ENCODE measurements around the gene MAL. TPM values are rescaled to one million over a fixed set of nuclear protein-coding genes. Genes with fewer than 3 reads are reported as not detected.

Gene MAL
- total and polyA plus RNA-seq, 2 experiments from 2014 or later: 1.4 TPM; not detected in 1

DNA sequence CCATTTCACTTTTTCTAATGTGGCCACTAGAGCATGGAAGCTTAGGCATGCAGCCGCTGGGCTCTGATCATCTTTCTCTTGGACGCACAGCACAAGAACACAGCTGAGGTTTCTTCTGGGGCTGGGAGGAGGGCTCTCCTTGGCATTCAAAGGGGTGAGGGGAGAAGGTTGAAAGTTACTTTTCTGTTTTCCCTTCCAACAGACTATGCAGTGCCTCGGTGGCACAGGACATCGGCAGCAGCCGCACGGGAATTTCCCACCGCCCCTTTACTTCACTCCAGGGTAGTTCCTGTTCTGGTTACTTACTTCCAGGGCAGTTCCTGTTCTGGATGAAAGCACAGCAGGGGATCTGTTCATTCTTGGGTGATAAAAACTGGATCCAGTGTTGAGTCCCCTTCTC, 18.9 kb upstream of the MAL start:
- Histone ChIP-seq H3K4me3 (no peak overlapping the region), H3K79me2 (no peaks in the 10 kb centered on the region), H3K9me2 (replicated peaks; ENCODE audit: insufficient read depth) (no peaks in the 10 kb centered on the region), H3K4me1 (ENCODE audit: insufficient read depth) (no peaks in the 10 kb centered on the region), H3K27me3 (no peaks in the 10 kb centered on the region), H3K9me3 (ENCODE audit: low read depth) (no peaks in the 10 kb centered on the region), H4K20me1 (ENCODE audit: insufficient read depth, poor library complexity, severe bottlenecking) (no peaks in the 10 kb centered on the region), H3K27ac (no peak overlapping the region), H3K36me3 (replicated peaks; ENCODE audit: insufficient read depth, low read depth) (no peaks in the 10 kb centered on the region), H3K4me2 (no peak overlapping the region), H2AFZ (no peak overlapping the region)
- TF ChIP-seq, protein P1, sequence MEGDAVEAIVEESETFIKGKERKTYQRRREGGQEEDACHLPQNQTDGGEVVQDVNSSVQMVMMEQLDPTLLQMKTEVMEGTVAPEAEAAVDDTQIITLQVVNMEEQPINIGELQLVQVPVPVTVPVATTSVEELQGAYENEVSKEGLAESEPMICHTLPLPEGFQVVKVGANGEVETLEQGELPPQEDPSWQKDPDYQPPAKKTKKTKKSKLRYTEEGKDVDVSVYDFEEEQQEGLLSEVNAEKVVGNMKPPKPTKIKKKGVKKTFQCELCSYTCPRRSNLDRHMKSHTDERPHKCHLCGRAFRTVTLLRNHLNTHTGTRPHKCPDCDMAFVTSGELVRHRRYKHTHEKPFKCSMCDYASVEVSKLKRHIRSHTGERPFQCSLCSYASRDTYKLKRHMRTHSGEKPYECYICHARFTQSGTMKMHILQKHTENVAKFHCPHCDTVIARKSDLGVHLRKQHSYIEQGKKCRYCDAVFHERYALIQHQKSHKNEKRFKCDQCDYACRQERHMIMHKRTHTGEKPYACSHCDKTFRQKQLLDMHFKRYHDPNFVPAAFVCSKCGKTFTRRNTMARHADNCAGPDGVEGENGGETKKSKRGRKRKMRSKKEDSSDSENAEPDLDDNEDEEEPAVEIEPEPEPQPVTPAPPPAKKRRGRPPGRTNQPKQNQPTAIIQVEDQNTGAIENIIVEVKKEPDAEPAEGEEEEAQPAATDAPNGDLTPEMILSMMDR (IDR thresholded peaks at IDR 0.05; ENCODE audit: poor library complexity): no peak
- TF ChIP-seq EZH2phosphoT487 (IDR thresholded peaks at IDR 0.05; ENCODE audit: low read depth, severe bottlenecking, unreplicated experiment) (no peak), EZH2 (IDR thresholded peaks at IDR 0.05; ENCODE audit: borderline replicate concordance) (no peak)
- WGBS (ENCODE audit: low lambda C conversion rate, missing lambda C conversion rate): 90% methylated on average over 7 of the region's 7 CpGs
- DNase-seq (ENCODE audit: low spot score): no peak

DNA sequence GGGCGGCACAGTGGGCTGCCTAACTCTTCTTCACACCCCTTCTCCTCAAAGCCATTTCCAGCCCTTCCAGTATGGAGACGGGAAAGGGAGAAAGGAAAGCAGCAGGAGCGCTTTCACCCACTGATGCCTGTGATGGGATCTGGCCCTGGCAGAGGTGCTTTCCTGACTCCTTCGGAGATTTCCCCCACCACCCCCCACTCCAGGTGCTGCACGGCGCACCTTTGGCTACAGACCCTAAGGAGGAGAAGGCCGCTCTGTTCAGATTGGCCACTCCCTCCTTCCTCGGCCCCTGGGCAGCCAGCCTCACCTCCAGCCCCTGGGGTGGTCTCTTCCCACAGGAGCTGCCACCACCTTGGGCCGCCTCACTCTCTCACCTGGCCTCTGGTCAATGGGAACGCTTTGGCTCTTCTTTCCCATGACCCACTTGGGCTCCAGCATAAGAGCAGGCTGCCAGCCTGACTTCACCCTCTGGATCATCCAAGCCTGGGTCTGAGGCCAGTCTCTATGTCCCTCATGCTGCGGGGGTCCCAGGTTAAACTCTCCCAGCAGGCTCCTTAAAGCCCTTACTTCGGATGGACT, 18.4 kb upstream of the MAL start:
- Histone ChIP-seq H3K4me1 (ENCODE audit: insufficient read depth) (no peaks in the 10 kb centered on the region), H3K9me3 (ENCODE audit: low read depth) (no peaks in the 10 kb centered on the region), H4K20me1 (ENCODE audit: insufficient read depth, poor library complexity, severe bottlenecking) (no peaks in the 10 kb centered on the region), H3K4me2 (no peak overlapping the region), H3K27ac (no peak overlapping the region), H2AFZ (no peak overlapping the region), H3K4me3 (no peak overlapping the region), H3K79me2 (no peaks in the 10 kb centered on the region), H3K36me3 (replicated peaks; ENCODE audit: insufficient read depth, low read depth) (no peaks in the 10 kb centered on the region), H3K27me3 (no peaks in the 10 kb centered on the region), H3K9me2 (replicated peaks; ENCODE audit: insufficient read depth) (no peaks in the 10 kb centered on the region)
- no peak for TF ChIP-seq EZH2phosphoT487 (IDR thresholded peaks at IDR 0.05; ENCODE audit: low read depth, severe bottlenecking, unreplicated experiment)
- TF ChIP-seq EZH2 (IDR thresholded peaks at IDR 0.05; ENCODE audit: borderline replicate concordance): no peak
- TF ChIP-seq, protein P1 (IDR thresholded peaks at IDR 0.05; ENCODE audit: poor library complexity): no peak
- no peak for DNase-seq (ENCODE audit: low spot score)
- 77% methylated on average over 12 of the region's 12 CpGs for WGBS (ENCODE audit: low lambda C conversion rate, missing lambda C conversion rate)

DNA sequence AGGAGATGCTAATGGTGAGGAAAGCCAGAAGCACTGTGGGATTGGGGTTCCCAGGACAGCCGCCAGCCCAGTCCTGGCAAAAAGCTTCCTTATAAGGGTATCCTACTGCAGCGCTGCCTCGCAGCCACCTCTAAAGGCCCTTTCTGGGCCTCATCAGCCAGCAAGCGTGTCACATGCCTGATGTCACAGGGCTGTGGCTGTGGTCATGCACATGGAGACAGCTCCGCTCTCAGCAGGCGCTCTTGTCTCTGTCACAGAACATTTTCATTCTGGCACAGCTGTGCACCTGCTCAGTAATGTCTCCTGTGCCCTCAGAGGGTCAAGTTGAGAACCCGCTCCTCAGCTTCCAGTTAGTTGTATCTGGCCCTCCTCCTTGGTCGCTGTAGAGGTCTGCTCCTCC, 17.7 kb upstream of the MAL start:
- WGBS (ENCODE audit: low lambda C conversion rate, missing lambda C conversion rate): 82% methylated on average over 8 of the region's 8 CpGs
- Histone ChIP-seq H3K27me3 (no peaks in the 10 kb centered on the region), H3K9me2 (replicated peaks; ENCODE audit: insufficient read depth) (no peaks in the 10 kb centered on the region), H4K20me1 (ENCODE audit: insufficient read depth, poor library complexity, severe bottlenecking) (no peaks in the 10 kb centered on the region), H2AFZ (no peak overlapping the region), H3K4me3 (no peak overlapping the region), H3K4me2 (no peak overlapping the region), H3K79me2 (no peaks in the 10 kb centered on the region), H3K27ac (no peak overlapping the region), H3K4me1 (ENCODE audit: insufficient read depth) (no peaks in the 10 kb centered on the region), H3K9me3 (ENCODE audit: low read depth) (no peaks in the 10 kb centered on the region), H3K36me3 (replicated peaks; ENCODE audit: insufficient read depth, low read depth) (no peaks in the 10 kb centered on the region)
- DNase-seq (ENCODE audit: low spot score): no peak
- TF ChIP-seq, protein P1 (IDR thresholded peaks at IDR 0.05; ENCODE audit: poor library complexity): no peak
- TF ChIP-seq EZH2 (IDR thresholded peaks at IDR 0.05; ENCODE audit: borderline replicate concordance): no peak
- TF ChIP-seq EZH2phosphoT487 (IDR thresholded peaks at IDR 0.05; ENCODE audit: low read depth, severe bottlenecking, unreplicated experiment): no peak

Data from hepatocyte (in vitro differentiated cells).